Measurements from ENCODE around the gene FBXO31. TPM values are rescaled to one million over a fixed set of nuclear protein-coding genes. Genes with fewer than 3 reads are reported as not detected.

The FBXO31 gene
- total RNA-seq, 4 donors from 2014 or later: 156 to 264 (median 201) TPM

DNA sequence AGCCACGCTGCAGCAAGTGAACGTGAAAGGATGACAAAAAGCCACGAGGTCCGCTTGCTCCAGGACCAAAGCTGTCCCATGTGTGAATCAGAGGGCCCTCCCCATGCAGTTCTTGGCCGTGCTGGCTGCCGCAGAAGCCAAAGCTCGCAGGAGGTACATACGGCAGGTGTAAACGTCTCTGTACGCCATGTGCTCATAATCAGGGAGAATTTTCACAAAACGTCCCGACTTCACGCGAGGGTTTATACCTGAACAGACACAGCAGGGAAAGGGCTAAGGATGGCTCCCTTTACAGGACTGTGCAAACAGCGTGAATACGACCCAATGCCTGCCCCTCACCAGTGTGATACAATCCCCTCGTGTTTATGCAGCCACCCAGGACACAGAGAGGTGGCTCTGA is 25.3 kb downstream of the FBXO31 start:
- intact Hi-C loops (cut with DNase I; ENCODE audit: low total_unique reads): loop anchor here (2.0 kb wide), 1 partner anchor 23 kb away; no protein-coding TSS in a partner anchor
- peak overlapping the region; percentile 92 to 97 (median 93) for H3K27ac ChIP-seq
- H3K27me3 ChIP-seq: no peaks in the 10 kb centered on the region
- no peak overlapping the region for H3K4me3 ChIP-seq
- peaks cover 0 to 17% of the 10 kb centered on the region in 2 donors for H3K36me3 ChIP-seq
- H3K9me3 ChIP-seq: no peaks in the 10 kb centered on the region
- peaks cover 56 to 67% of the 10 kb centered on the region in 2 donors for H3K4me1 ChIP-seq
- in situ Hi-C loops (cut with MboI; ENCODE audit: low sequenced_read_pairs in 4 of 4): no loop called here
- DNase-seq (peak; percentile 90 to 93), ATAC-seq (peak; percentile 75 to 79)
- no peak for TF ChIP-seq CTCF (IDR thresholded peaks at IDR 0.05 in 4 of 5, conservative IDR thresholded peaks at IDR 0.05 in 1 of 5)
- TF ChIP-seq POLR2A (IDR thresholded peaks at IDR 0.05): no peak

GRCh38 chr16:87356491-87356853 is 27.1 kb downstream of the FBXO31 start:
- DNase-seq (no peak), ATAC-seq (no peak)
- Histone ChIP-seq H3K36me3 (peaks cover 0 to 21% of the 10 kb centered on the region in 2 donors), H3K27ac (peak overlapping the region; percentile 92 to 97 (median 93)), H3K27me3 (no peaks in the 10 kb centered on the region), H3K9me3 (no peaks in the 10 kb centered on the region), H3K4me1 (peaks cover 46 to 62% of the 10 kb centered on the region in 2 donors), H3K4me3 (no peak overlapping the region)
- no peak for TF ChIP-seq POLR2A (IDR thresholded peaks at IDR 0.05)
- TF ChIP-seq CTCF (IDR thresholded peaks at IDR 0.05 in 4 of 5, conservative IDR thresholded peaks at IDR 0.05 in 1 of 5): no peak
- in situ Hi-C loops (cut with MboI; ENCODE audit: low sequenced_read_pairs in 4 of 4) (no loop called here), intact Hi-C loops (cut with DNase I; ENCODE audit: low total_unique reads) (no loop called here)

DNA sequence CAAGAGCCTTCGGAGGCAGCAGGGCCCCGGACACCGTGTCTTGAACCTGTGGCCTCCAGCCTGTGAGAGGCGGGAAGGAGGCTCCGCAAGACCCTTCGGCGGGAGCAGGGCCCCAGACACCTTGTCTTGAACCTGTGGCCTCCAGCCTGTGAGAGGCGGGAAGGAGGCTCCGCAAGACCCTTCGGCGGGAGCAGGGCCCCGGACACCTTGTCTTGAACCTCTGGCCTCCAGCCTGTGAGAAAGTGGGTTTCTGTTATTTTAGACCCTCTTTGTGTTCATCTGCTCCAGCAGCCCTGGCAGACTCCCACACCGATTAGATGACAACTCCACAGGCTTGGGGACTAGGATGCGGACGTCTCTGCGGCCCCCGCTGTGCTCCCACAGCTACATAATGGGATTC is 30.0 kb downstream of the FBXO31 start:
- DNase-seq (no peak), ATAC-seq (no peak)
- no peaks in the 10 kb centered on the region for H3K9me3 ChIP-seq
- peaks cover 0 to 29% of the 10 kb centered on the region in 2 donors for H3K36me3 ChIP-seq
- no peak overlapping the region for H3K4me3 ChIP-seq
- TF ChIP-seq CTCF (IDR thresholded peaks at IDR 0.05 in 4 of 5, conservative IDR thresholded peaks at IDR 0.05 in 1 of 5): no peak
- no peak for TF ChIP-seq POLR2A (IDR thresholded peaks at IDR 0.05)
- H3K27me3 ChIP-seq: no peaks in the 10 kb centered on the region
- H3K4me1 ChIP-seq: peaks cover 42 to 53% of the 10 kb centered on the region in 2 donors
- in situ Hi-C loops (cut with MboI; ENCODE audit: low sequenced_read_pairs in 4 of 4) (no loop called here), intact Hi-C loops (cut with DNase I; ENCODE audit: low total_unique reads) (loop anchor here (5.0 kb wide), 1 partner anchor 36 kb away; the partner anchor contains the start of gene C16orf95)
- H3K27ac ChIP-seq: peak overlapping the region; percentile 92 to 97 (median 93)

- in situ Hi-C loops (cut with MboI; ENCODE audit: low sequenced_read_pairs in 4 of 4): no loop called here
- no peaks in the 10 kb centered on the region for H3K9me3 ChIP-seq
- ATAC-seq: no peak
- peak overlapping the region; percentile 46 to 93 (median 79) for H3K27ac ChIP-seq
- H3K36me3 ChIP-seq: peaks cover 0 to 26% of the 10 kb centered on the region in 2 donors
- intact Hi-C loops (cut with DNase I; ENCODE audit: low total_unique reads): loop anchor here (5.0 kb wide), 1 partner anchor 36 kb away; the partner anchor contains the start of gene C16orf95
- H3K4me3 ChIP-seq: no peak overlapping the region
- TF ChIP-seq CTCF (IDR thresholded peaks at IDR 0.05 in 4 of 5, conservative IDR thresholded peaks at IDR 0.05 in 1 of 5): no peak
- TF ChIP-seq POLR2A (IDR thresholded peaks at IDR 0.05): no peak
- no peaks in the 10 kb centered on the region for H3K27me3 ChIP-seq
- no peak for DNase-seq
- peaks cover 34 to 47% of the 10 kb centered on the region in 2 donors for H3K4me1 ChIP-seq
These were observed 30.8 kb downstream of the FBXO31 start for GRCh38 chr16:87352818-87353217.

DNA sequence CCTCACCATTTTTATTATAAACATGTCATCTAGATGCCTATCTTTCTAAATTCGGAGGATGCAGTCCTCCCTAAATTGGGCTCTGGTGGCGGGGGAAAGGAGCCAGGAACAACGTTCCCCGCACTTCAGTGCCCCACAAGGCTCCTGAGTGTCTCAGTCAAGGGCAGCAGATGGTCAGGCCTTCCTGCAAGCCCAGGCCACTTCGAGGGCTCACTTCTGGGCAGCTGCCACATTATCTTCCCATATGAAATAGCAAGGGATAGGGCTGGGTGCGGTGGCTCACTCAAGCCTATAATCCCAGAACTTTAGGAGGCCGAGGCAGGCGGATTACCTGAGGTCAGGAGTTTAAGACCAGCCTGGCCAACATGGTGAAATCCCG is 32.3 kb downstream of the FBXO31 start:
- H3K36me3 ChIP-seq: peaks cover 0 to 34% of the 10 kb centered on the region in 2 donors
- DNase-seq: peak in 1 of 2 donors; percentile 53

More for the DNA sequence above, 32.3 kb downstream of the FBXO31 start:
- intact Hi-C loops (cut with DNase I; ENCODE audit: low total_unique reads) (loop anchor here (5.0 kb wide), 1 partner anchor 34 kb away; the partner anchor contains the start of gene C16orf95), in situ Hi-C loops (cut with MboI; ENCODE audit: low sequenced_read_pairs in 4 of 4) (no loop called here)
- Histone ChIP-seq H3K27ac (peak overlapping the region; percentile 76 to 85 (median 83)), H3K4me1 (peaks cover 31 to 35% of the 10 kb centered on the region in 2 donors), H3K4me3 (no peak overlapping the region), H3K27me3 (no peaks in the 10 kb centered on the region), H3K9me3 (no peaks in the 10 kb centered on the region)
- peak in 1 of 2 donors; percentile 50 for ATAC-seq
- TF ChIP-seq CTCF (IDR thresholded peaks at IDR 0.05 in 4 of 5, conservative IDR thresholded peaks at IDR 0.05 in 1 of 5) (no peak), POLR2A (IDR thresholded peaks at IDR 0.05) (no peak)

Data from gastrocnemius medialis (tissue), 4 donors.